ENCODE data around the gene PTPN14. TPM values are rescaled to one million over a fixed set of nuclear protein-coding genes. Genes with fewer than 3 reads are reported as not detected.

The PTPN14 gene
- total and polyA plus RNA-seq, 2 of the 8 experiments (the other 6 are each of a cell fraction or from before 2014, with no cell fraction given), result 14.4 to 93.6 TPM

DNA sequence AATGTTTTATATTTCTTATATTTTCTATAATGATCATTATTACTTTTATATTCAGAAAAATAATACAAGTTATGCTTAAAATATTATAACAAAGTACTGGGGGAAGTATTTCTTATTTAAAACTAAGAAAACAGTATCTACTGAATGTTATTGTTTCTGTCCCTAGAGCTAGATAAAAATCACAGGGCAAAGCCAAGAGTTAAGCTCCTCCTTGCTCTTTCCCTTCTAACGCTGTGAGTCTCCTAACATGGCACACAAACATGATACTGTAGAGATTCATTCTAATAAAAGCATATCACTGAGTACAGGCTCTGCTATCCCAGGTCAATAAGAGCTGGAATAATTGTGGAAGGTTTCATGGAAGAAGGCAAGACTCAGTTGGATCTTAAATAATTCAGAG is 53.4 kb downstream of the PTPN14 start:
- peaks cover 0 to 6% (median under 1%) of the 10 kb centered on the region in 4 experiments; a peak in 2 of 7 replicates for H3K4me1 ChIP-seq (replicated peaks in 1 of 4; ENCODE audit: control insufficient read depth in 3 of 4, insufficient read depth in 4 of 4, low read length in 3 of 4)
- no peak overlapping the region for H3K4me2 ChIP-seq (ENCODE audit: insufficient read depth in 1 of 2, low read depth in 2 of 2, low read length in 2 of 2)
- no peak overlapping the region for H3K4ac ChIP-seq (replicated peaks; ENCODE audit: insufficient read length, low read depth, low read length)
- H2BK120ac ChIP-seq (replicated peaks; ENCODE audit: low read depth, low read length), result no peak overlapping the region
- H3K56ac ChIP-seq (replicated peaks; ENCODE audit: insufficient read length, low read depth, low read length), result no peak overlapping the region
- ChIA-PET CTCF (ENCODE audit: partially characterized antibody) (interaction anchor here (0.9 to 3.0 kb wide), 6 partner anchors 24 to 165 kb away, joined by 3 to 8 read pairs (median 4); no protein-coding TSS in a partner anchor), POLR2A (ENCODE audit: partially characterized antibody) (interaction anchor here (2.7 kb wide), 1 partner anchor 53 kb away, joined by 13 read pairs; the partner anchor contains the start of gene PTPN14)
- H2BK12ac ChIP-seq (ENCODE audit: low read depth, low read length), result no peak overlapping the region
- no peak overlapping the region for H3K14ac ChIP-seq (ENCODE audit: insufficient read length)
- H3K9ac ChIP-seq (replicated peaks in 1 of 4; ENCODE audit: extremely low read depth in 1 of 4, low read depth in 3 of 4, low read length in 3 of 4), result no peak overlapping the region
- H3K23me2 ChIP-seq (ENCODE audit: low read depth, low read length), result no peaks in the 10 kb centered on the region
- H4K20me1 ChIP-seq (replicated peaks in 1 of 2; ENCODE audit: control insufficient read depth in 1 of 2, insufficient read depth in 2 of 2, low read length in 2 of 2), result peaks cover 0 to 5% of the 10 kb centered on the region in 2 experiments
- WGBS, 2 experiments (ENCODE audit: extremely low coverage in 1 of 2, insufficient coverage in 1 of 2, insufficient read length in 1 of 2, insufficient replicate concordance in 2 of 2, low coverage in 1 of 2, low lambda C conversion rate in 2 of 2, missing lambda C conversion rate in 1 of 2), result 91% methylated on average over 1 of the region's 1 CpG; no CpG with 5 or more reads in 1 of the 2 experiments
- no peaks in the 10 kb centered on the region for H3K36me3 ChIP-seq (ENCODE audit: control insufficient read depth in 2 of 4, insufficient read depth in 4 of 4, low read length in 3 of 4)
- H4K5ac ChIP-seq (ENCODE audit: insufficient read length, low read depth, low read length), result peak overlapping the region; percentile 6
- H2BK5ac ChIP-seq (ENCODE audit: low read depth, low read length), result no peak overlapping the region
- no peak overlapping the region for H4K91ac ChIP-seq (replicated peaks; ENCODE audit: insufficient read length, low read length)
- H3K18ac ChIP-seq (ENCODE audit: extremely low read depth, low read length), result no peak overlapping the region
- no peaks in the 10 kb centered on the region for H3K27me3 ChIP-seq (replicated peaks in 1 of 4; ENCODE audit: control insufficient read depth in 3 of 4, extremely low read depth in 1 of 4, insufficient read depth in 3 of 4, low read length in 3 of 4)
- H2BK20ac ChIP-seq (ENCODE audit: low read length), result no peak overlapping the region
- FAIRE-seq (no peak), DNase-seq (ENCODE audit: low read depth in 1 of 2, low spot score in 2 of 2) (no peak)
- H3K9me3 ChIP-seq (ENCODE audit: insufficient read depth in 2 of 2, low read depth in 1 of 2, low read length in 1 of 2), result no peaks in the 10 kb centered on the region
- H2AK5ac ChIP-seq (ENCODE audit: low read depth, low read length), result no peak overlapping the region
- no peak overlapping the region for H2BK15ac ChIP-seq (ENCODE audit: low read length)
- H3K79me2 ChIP-seq (ENCODE audit: control insufficient read depth in 1 of 2, insufficient read depth in 2 of 2, low read length in 2 of 2), result peaks cover 3 to 87% of the 10 kb centered on the region in 2 experiments
- H2AFZ ChIP-seq (ENCODE audit: low read length), result no peak overlapping the region
- H3K79me1 ChIP-seq (ENCODE audit: low read depth, low read length), result 0 out of 2 replicates have a peak, but pooled peaks cover under 1% of the 10 kb centered on the region
- H3K4me3 ChIP-seq (ENCODE audit: extremely low read depth in 1 of 4, insufficient read depth in 2 of 4, low read depth in 3 of 4, low read length in 4 of 4), result no peak overlapping the region
- H3K27ac ChIP-seq (ENCODE audit: low read depth, low read length), result no peak overlapping the region
- no peak overlapping the region for H3K23ac ChIP-seq (ENCODE audit: insufficient read length)
- H4K8ac ChIP-seq (ENCODE audit: extremely low read depth, insufficient read depth, low read length), result no peak overlapping the region
- TF ChIP-seq GTF2F1 (IDR thresholded peaks at IDR 0.05; ENCODE audit: borderline replicate concordance, low read depth, low read length), result no peak
